Measurements from ENCODE around the gene CTNNA3.

Gene CTNNA3

DNA sequence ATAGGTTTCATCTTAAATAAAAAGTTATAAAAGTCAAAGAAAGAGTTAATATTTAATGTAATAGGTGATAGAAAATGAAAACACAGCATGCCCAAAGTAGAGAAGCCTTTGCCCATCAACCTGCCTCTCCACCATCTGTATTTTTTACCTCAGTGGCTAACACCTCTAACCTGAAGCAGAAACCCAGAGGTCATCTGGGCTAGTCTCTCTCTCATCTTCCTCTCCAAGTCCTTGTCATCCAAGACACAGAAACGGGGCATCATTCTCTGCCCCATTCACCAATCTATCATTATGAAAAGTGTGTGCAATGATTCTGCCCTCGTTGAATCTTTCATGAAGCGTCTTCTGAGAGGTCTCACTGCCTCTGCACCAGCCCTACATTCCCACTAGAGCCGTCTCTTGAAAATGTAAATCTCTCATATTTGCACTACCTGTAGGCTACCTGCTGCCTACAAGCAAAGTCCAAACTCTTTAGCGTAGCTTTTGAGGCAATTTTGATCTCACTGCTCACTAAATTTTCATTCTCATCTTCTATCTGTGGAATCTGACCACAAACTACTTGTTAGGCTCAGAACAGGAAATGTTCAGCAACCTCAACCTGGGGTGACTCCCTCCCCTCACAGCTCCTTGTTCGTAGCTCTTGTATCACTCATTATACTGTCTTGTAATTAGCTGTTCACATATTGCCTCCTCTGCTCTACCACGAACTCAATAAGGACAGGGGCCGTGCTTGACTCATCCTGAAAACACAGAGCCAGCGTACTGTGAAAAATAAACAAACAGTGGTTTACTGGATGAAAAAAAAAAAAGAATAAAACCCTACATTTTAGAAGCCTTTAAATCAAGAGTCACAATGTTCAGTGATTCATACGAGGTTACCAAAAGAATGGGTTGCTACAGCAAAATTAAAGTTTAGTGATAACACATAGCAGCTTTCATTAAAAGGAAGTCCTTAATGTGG is 83.1 kb downstream of the CTNNA3 start:
- no peak overlapping the region for H3K4me3 ChIP-seq (ENCODE audit: low read length)
- TF ChIP-seq, protein P1, sequence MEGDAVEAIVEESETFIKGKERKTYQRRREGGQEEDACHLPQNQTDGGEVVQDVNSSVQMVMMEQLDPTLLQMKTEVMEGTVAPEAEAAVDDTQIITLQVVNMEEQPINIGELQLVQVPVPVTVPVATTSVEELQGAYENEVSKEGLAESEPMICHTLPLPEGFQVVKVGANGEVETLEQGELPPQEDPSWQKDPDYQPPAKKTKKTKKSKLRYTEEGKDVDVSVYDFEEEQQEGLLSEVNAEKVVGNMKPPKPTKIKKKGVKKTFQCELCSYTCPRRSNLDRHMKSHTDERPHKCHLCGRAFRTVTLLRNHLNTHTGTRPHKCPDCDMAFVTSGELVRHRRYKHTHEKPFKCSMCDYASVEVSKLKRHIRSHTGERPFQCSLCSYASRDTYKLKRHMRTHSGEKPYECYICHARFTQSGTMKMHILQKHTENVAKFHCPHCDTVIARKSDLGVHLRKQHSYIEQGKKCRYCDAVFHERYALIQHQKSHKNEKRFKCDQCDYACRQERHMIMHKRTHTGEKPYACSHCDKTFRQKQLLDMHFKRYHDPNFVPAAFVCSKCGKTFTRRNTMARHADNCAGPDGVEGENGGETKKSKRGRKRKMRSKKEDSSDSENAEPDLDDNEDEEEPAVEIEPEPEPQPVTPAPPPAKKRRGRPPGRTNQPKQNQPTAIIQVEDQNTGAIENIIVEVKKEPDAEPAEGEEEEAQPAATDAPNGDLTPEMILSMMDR (IDR thresholded peaks at IDR 0.05; ENCODE audit: insufficient read depth, low read depth, low read length, missing control alignments) = no peak
- DNase-seq (ENCODE audit: low read depth) = no peak

DNA sequence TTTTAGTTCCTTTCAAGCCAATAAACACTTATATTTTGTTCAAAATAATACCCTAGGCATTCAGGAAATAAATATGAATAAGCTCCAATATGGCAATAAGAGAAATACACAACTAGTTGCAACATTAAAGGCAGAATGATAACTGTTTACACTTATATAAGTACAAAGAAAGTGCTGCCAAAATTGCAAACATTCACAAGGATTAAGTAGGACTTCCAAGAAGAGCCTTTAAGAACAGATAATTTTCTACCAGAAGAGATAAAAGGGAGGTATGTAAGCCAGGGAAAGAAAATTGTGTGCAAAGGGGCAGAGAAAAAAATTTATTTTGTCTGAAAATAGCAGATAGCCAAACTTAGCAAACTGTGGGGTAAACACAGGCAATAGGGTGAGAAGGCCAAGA is 83.8 kb downstream of the CTNNA3 start:
- TF ChIP-seq, protein P1 (IDR thresholded peaks at IDR 0.05; ENCODE audit: insufficient read depth, low read depth, low read length, missing control alignments) = no peak
- DNase-seq (ENCODE audit: low read depth) = no peak
- H3K4me3 ChIP-seq (ENCODE audit: low read length) = no peak overlapping the region

DNA sequence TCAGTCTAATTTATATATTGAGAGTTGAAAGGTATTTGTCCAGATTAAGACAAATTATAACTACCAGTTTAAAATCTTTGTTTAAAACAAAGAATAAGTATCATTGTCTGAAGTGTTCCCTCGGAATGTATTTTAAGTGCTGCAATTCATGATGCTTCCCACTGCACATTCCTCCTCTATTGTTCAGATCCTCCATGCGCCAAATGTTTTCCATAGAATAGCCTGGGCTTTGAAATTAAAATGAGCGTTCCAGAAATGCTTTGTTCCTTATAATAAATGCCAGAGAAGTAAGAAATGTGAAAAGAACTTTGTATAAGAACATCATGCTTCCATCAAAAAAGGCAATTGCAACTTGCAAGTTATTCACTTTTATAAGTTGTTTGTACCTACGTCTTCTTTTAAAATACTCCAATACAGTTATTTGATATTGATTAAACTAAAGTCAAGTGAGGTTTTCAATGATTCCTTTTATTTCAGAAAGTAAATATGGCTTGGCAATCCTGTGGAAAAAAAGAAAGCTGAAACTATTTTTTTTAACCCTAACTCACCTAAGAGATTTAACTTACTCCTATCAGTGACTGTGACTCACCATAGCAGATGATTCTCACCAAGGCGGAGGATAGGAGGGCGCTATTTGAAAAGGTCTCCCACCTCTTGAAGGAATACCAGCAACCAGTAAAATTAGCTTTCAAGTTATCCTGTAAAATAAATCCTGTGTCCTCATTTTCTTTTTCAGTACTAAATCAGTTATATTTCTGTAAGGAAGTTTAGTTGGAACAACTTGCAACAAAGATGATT is 85.8 kb downstream of the CTNNA3 start:
- DNase-seq (ENCODE audit: low read depth) = no peak

DNA sequence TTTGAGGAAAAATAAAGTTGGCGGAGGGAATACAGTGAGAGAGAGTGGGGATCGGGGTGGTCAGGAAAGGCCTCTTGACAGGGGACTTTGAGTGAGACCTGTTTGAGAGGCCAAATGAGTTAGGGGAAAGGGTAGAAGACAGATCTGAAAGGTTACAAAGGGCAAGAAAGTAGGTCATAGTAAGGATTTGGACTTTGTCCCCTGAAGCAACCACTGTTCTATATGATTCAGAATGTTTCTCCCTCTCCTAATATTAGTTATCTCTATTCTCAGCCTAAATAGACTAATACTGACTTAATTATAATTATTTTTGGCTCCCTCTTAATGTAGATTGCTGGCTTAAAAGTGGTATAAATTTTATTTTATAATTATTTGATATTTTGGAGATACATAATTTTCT is 88.0 kb downstream of the CTNNA3 start:
- no peak overlapping the region for H3K4me3 ChIP-seq (ENCODE audit: low read length)
- TF ChIP-seq, protein P1 (IDR thresholded peaks at IDR 0.05; ENCODE audit: insufficient read depth, low read depth, low read length, missing control alignments) = no peak
- no peak for DNase-seq (ENCODE audit: low read depth)

More for the DNA sequence above, 85.8 kb downstream of the CTNNA3 start:
- TF ChIP-seq, protein P1 (IDR thresholded peaks at IDR 0.05; ENCODE audit: insufficient read depth, low read depth, low read length, missing control alignments) = no peak
- H3K4me3 ChIP-seq (ENCODE audit: low read length) = no peak overlapping the region

DNA sequence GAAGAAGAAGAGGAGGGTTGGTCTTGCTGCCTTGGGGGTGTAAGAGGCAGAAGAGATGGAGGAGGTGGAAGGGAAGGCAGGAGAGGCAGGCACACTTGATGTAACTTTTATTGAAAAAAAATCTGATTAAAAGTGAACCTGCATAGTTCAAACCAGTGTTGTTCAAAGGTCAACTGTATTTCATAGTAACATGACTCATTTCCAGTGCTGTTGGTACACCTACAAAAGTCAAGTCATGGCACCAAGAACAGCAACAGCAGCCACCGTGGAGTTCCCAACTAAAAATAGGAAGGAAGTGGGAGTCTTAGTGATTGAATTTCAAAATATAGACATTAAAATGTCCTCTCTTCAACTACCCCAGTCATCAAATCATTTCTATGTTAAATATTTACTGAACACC is 88.5 kb downstream of the CTNNA3 start:
- no peak overlapping the region for H3K4me3 ChIP-seq (ENCODE audit: low read length)
- DNase-seq (ENCODE audit: low read depth) = peak; percentile 34
- TF ChIP-seq, protein P1 (IDR thresholded peaks at IDR 0.05; ENCODE audit: insufficient read depth, low read depth, low read length, missing control alignments) = no peak

DNA sequence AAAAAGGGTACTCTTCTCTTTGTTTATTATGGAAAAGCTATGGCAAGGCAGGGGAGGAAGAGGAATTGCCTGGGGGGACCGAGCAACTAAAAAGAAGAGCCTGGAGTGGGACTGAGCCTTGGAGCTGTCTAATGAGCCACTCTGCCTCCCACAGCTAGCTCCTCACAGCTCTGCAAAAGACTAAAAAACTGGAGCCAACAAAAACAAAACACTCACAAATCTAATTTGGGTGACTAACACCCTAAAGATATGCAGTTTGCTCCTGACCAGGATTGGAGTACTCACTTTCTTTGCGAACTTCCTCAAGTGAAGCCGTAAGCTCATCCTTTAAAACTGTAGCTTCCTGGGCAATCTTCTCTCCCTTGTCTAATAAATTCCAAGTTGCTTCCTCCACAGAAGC is 89.4 kb downstream of the CTNNA3 start:
- TF ChIP-seq, protein P1 (IDR thresholded peaks at IDR 0.05; ENCODE audit: insufficient read depth, low read depth, low read length, missing control alignments) = no peak
- peak; percentile 50 for DNase-seq (ENCODE audit: low read depth)
- H3K4me3 ChIP-seq (ENCODE audit: low read length) = no peak overlapping the region

All from epithelial cell of esophagus (primary cell).